Measurements from ENCODE around the gene ABCA4.

ABCA4 gene

DNA sequence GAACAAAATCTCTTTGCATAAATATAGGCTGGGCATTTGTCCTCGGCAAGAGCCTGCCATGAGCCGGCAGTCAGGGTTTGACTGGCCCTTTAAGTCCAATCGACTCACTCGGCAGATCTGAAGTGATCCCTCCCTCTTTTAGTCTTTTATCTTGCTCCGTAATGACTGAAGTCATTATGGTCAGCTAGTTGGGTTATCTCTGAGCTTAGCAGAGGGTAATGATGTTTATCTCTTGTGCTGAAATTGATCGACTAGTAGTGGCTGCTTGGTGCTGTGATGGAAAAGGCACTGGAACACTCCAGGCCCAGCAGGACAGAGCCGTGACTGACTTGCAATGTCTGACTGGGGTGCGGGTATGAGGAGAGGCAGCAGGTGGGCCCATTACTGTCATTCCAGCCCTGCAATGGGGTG, 468 bp upstream of the ABCA4 start:
- DNase-seq (no peak), ATAC-seq (ENCODE audit: insufficient read depth, low read depth) (no peak)
- Histone ChIP-seq H3K4me2 (ENCODE audit: insufficient read depth, low read length) (no peak overlapping the region), H3K9me3 (ENCODE audit: insufficient read depth, low read length, severe bottlenecking) (no peaks in the 10 kb centered on the region), H3K79me2 (ENCODE audit: insufficient read depth, low read length) (no peaks in the 10 kb centered on the region), H3K36me3 (ENCODE audit: insufficient read depth, low read length) (no peaks in the 10 kb centered on the region), H2AFZ (ENCODE audit: low read depth, low read length) (no peak overlapping the region), H3K4me3 (ENCODE audit: low read depth in 1 of 2, low read length in 2 of 2) (no peak overlapping the region), H4K20me1 (ENCODE audit: insufficient read depth, low read length) (no peaks in the 10 kb centered on the region), H3K27me3 (ENCODE audit: insufficient read depth, low read length, poor library complexity) (no peaks in the 10 kb centered on the region), H3K9ac (ENCODE audit: low read depth, low read length) (no peak overlapping the region), H3K4me1 (ENCODE audit: insufficient read depth, low read length) (no peaks in the 10 kb centered on the region), H3K27ac (ENCODE audit: low read length) (no peak overlapping the region)
- TF ChIP-seq EZH2 (IDR thresholded peaks at IDR 0.05; ENCODE audit: borderline replicate concordance, low read depth, low read length, severe bottlenecking): no peak
- TF ChIP-seq, protein P1, sequence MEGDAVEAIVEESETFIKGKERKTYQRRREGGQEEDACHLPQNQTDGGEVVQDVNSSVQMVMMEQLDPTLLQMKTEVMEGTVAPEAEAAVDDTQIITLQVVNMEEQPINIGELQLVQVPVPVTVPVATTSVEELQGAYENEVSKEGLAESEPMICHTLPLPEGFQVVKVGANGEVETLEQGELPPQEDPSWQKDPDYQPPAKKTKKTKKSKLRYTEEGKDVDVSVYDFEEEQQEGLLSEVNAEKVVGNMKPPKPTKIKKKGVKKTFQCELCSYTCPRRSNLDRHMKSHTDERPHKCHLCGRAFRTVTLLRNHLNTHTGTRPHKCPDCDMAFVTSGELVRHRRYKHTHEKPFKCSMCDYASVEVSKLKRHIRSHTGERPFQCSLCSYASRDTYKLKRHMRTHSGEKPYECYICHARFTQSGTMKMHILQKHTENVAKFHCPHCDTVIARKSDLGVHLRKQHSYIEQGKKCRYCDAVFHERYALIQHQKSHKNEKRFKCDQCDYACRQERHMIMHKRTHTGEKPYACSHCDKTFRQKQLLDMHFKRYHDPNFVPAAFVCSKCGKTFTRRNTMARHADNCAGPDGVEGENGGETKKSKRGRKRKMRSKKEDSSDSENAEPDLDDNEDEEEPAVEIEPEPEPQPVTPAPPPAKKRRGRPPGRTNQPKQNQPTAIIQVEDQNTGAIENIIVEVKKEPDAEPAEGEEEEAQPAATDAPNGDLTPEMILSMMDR (IDR thresholded peaks at IDR 0.05; ENCODE audit: borderline replicate concordance, extremely low read depth, low read length, poor library complexity, severe bottlenecking): no peak

DNA sequence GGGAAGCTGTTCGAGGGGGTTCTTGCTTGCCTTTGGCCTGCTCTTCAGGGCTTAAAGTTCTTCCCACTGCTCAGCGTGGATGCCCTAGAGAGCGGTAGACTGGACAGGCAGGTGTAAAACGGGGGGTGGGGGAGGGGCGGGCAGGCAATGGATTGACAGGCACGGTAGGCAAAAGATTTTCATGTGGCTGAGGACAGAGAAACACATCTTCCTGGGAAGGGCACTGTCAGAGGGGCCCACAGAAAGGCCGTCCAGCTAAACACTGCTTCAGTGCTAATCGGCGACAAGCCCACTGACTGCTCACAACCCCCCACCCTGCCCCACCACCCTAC, 412 bp downstream of the ABCA4 start:
- Histone ChIP-seq H3K4me3 (ENCODE audit: low read depth in 1 of 2, low read length in 2 of 2) (no peak overlapping the region), H3K9ac (ENCODE audit: low read depth, low read length) (no peak overlapping the region), H3K27me3 (ENCODE audit: insufficient read depth, low read length, poor library complexity) (no peaks in the 10 kb centered on the region), H3K4me1 (ENCODE audit: insufficient read depth, low read length) (no peaks in the 10 kb centered on the region), H3K4me2 (ENCODE audit: insufficient read depth, low read length) (no peak overlapping the region), H3K36me3 (ENCODE audit: insufficient read depth, low read length) (no peaks in the 10 kb centered on the region), H3K79me2 (ENCODE audit: insufficient read depth, low read length) (no peaks in the 10 kb centered on the region), H3K27ac (ENCODE audit: low read length) (no peak overlapping the region), H2AFZ (ENCODE audit: low read depth, low read length) (no peak overlapping the region), H3K9me3 (ENCODE audit: insufficient read depth, low read length, severe bottlenecking) (no peaks in the 10 kb centered on the region), H4K20me1 (ENCODE audit: insufficient read depth, low read length) (no peaks in the 10 kb centered on the region)
- ATAC-seq (ENCODE audit: insufficient read depth, low read depth): no peak
- no peak for DNase-seq
- no peak for TF ChIP-seq EZH2 (IDR thresholded peaks at IDR 0.05; ENCODE audit: borderline replicate concordance, low read depth, low read length, severe bottlenecking)
- TF ChIP-seq, protein P1 (IDR thresholded peaks at IDR 0.05; ENCODE audit: borderline replicate concordance, extremely low read depth, low read length, poor library complexity, severe bottlenecking): no peak

DNA sequence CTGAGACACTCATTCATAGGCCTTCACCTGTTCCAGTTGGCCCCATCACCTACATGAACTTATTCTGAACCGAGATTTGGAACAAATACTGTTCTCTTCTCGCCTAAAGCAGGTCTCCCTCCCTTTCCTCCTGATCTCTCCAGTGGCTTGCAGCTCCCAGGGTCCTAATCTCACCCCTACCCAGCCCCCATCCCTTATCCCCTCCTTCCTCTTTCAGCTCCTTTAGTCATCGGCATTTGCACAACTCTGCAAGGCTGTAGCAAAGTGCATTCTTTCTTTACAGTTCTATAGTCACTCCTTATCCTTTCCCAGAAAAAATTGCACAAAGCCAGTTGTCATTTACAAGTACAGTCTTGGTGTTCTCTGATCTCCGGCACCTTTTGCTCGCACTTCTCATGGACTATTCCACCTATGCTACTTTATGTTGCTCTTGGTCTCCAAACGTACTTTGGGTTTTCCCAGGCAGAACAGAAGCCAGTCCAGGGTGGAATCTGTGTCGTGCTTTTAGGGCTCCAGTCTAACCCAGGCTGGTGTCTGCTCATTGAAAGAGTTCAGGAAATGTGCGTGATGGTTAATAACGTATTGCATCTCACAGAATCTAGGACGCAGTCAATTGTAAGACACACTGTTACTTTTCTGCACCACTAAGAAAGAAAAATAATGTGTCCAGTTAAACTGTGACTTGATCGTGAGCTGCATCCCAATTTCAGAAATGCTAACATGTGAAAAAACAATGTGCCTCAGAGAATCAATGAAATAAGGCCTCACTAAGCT, 965 bp downstream of the ABCA4 start:
- H4K20me1 ChIP-seq (ENCODE audit: insufficient read depth, low read length): no peaks in the 10 kb centered on the region
- H3K79me2 ChIP-seq (ENCODE audit: insufficient read depth, low read length): no peaks in the 10 kb centered on the region
- H3K27me3 ChIP-seq (ENCODE audit: insufficient read depth, low read length, poor library complexity): no peaks in the 10 kb centered on the region
- no peak overlapping the region for H3K27ac ChIP-seq (ENCODE audit: low read length)
- H3K36me3 ChIP-seq (ENCODE audit: insufficient read depth, low read length): no peaks in the 10 kb centered on the region
- no peak overlapping the region for H2AFZ ChIP-seq (ENCODE audit: low read depth, low read length)
- no peak for TF ChIP-seq EZH2 (IDR thresholded peaks at IDR 0.05; ENCODE audit: borderline replicate concordance, low read depth, low read length, severe bottlenecking)
- TF ChIP-seq, protein P1 (IDR thresholded peaks at IDR 0.05; ENCODE audit: borderline replicate concordance, extremely low read depth, low read length, poor library complexity, severe bottlenecking): no peak
- no peaks in the 10 kb centered on the region for H3K4me1 ChIP-seq (ENCODE audit: insufficient read depth, low read length)
- no peak overlapping the region for H3K9ac ChIP-seq (ENCODE audit: low read depth, low read length)
- ATAC-seq (ENCODE audit: insufficient read depth, low read depth) (no peak), DNase-seq (no peak)
- no peak overlapping the region for H3K4me2 ChIP-seq (ENCODE audit: insufficient read depth, low read length)
- no peak overlapping the region for H3K4me3 ChIP-seq (ENCODE audit: low read depth in 1 of 2, low read length in 2 of 2)
- H3K9me3 ChIP-seq (ENCODE audit: insufficient read depth, low read length, severe bottlenecking): no peaks in the 10 kb centered on the region

Data from DND-41 (cell line).